HCT116 (cell line): ENCODE results near the gene ATXN2. TPM values are rescaled to one million over a fixed set of nuclear protein-coding genes. Genes with fewer than 3 reads are reported as not detected.
A peak's percentile ranks its signal among the peaks of the same experiment; 100 is the strongest.

Source experiments
- ATAC-seq: fragments of 200-7000 bp; cut with Tn5 transposase; 2 replicates; pipeline ENCODE4 v1.9.1; 2020; ENCODE audit warnings: mild to moderate bottlenecking, moderate library complexity
- BruUV-seq: library from RNA; stranded (reverse); fragments of 400-500 nt; replicated peaks from 2 replicates; lab custom pipeline; 2021; lab: Mats Ljungman, UMichigan
- CTCF ChIA-PET: fragments of 300-600 bp; sonication (Branson Sonifier 250); formaldehyde crosslinking; loops from one replicate; lab custom pipeline; 2021; ENCODE audit warnings: antibody characterized with exemption; lab: Charles Lee
- POLR2A ChIA-PET: fragments of 300-600, 350-600 bp; sonication (Branson Sonifier 250); formaldehyde crosslinking; loops from one replicate; lab custom pipeline; 2021; ENCODE audit warnings: antibody characterized with exemption; lab: Charles Lee
- RAD21 ChIA-PET, 2 experiments: fragments of 300-600 bp; sonication (Branson Sonifier 250); formaldehyde crosslinking; loops; one replicate each; lab custom pipeline; 2023; ENCODE audit warnings: low total read pairs in 2 of 2; ENCODE audit not compliant: uncharacterized antibody in 2 of 2, unreplicated experiment in 2 of 2, low non-redundant PET in 1 of 2; lab: Charles Lee
- DNase-seq: peaks from one replicate; pipeline ENCODE4 v3.0.0-alpha.2; 2010; ENCODE audit warnings: low read depth, low spot score
- H2AFZ ChIP-seq: fragments of 200-600 bp; shearing (Covaris generic), sonication (generic); 2 replicates; pipeline ENCODE4 v1.6.1; 2017; ENCODE audit warnings: low read depth, mixed run types, mixed read lengths, antibody characterized with exemption, low read length; ENCODE audit not compliant: poor library complexity, severe bottlenecking
- H3K27ac ChIP-seq: 2 replicates; pipeline ENCODE4 v1.5.1; 2012; ENCODE audit warnings: low read depth, low read length
- H3K27me3 ChIP-seq: fragments of 200-600 bp; sonication (generic); 2 replicates; pipeline ENCODE4 v1.6.1; 2016; ENCODE audit warnings: mixed run types, low read length, mixed read lengths; ENCODE audit not compliant: insufficient read depth
- H3K36me3 ChIP-seq, 2 experiments: fragments of 200-500 bp in 1 of 2; fragments of 200-600 bp in 1 of 2; sonication (Bioruptor generic) in 1 of 2; sonication (generic) in 1 of 2; 2 replicates each; pipeline versions ENCODE4 v1.5.1 to v1.6.1; 2014 to 2016; ENCODE audit warnings: low read length in 2 of 2, inconsistent platforms in 1 of 2, mixed read lengths in 1 of 2, mixed run types in 1 of 2; ENCODE audit not compliant: insufficient read depth in 2 of 2, control insufficient read depth in 1 of 2
- H3K4me1 ChIP-seq, 2 experiments: fragments of 200-600 bp in 1 of 2; sonication (generic) in 1 of 2; 2 replicates each; pipeline versions ENCODE4 v1.5.1 to v1.6.1; 2012 to 2017; ENCODE audit warnings: low read length in 2 of 2, inconsistent platforms in 1 of 2, mild to moderate bottlenecking in 1 of 2, mixed read lengths in 1 of 2, mixed run types in 1 of 2, moderate library complexity in 1 of 2; ENCODE audit not compliant: insufficient read depth in 2 of 2, control insufficient read depth in 1 of 2
- H3K4me2 ChIP-seq: fragments of 200-600 bp; sonication (generic); 2 replicates; pipeline ENCODE4 v1.6.1; 2017; ENCODE audit warnings: mixed run types, low read length, mixed read lengths
- H3K4me3 ChIP-seq, 2 experiments: fragments of 200-600 bp in 1 of 2; sonication (generic) in 1 of 2; replicated peaks in 1 of 2; 2 replicates each; pipeline ENCODE4 v1.5.1; 2011 to 2016; ENCODE audit warnings: low read length in 2 of 2, control low read depth in 1 of 2, low read depth in 1 of 2, mild to moderate bottlenecking in 1 of 2, mixed read lengths in 1 of 2, mixed run types in 1 of 2
- H3K79me2 ChIP-seq: fragments of 200-600 bp; sonication (generic); 2 replicates; pipeline ENCODE4 v1.6.1; 2017; ENCODE audit warnings: mild to moderate bottlenecking, mixed run types, low read length, moderate library complexity, mixed read lengths; ENCODE audit not compliant: insufficient read depth
- H3K9ac ChIP-seq: fragments of 200-600 bp; sonication (generic); 2 replicates; pipeline ENCODE4 v1.6.1; 2016; ENCODE audit warnings: low read length, mixed read lengths
- H3K9me2 ChIP-seq: fragments of 200-600 bp; sonication (generic), shearing (Covaris generic); 2 replicates; pipeline ENCODE4 v1.6.1; 2017; ENCODE audit warnings: mixed run types, mild to moderate bottlenecking, moderate library complexity; ENCODE audit not compliant: insufficient read depth
- H3K9me3 ChIP-seq, 2 experiments: fragments of 200-500 bp in 1 of 2; fragments of 200-600 bp in 1 of 2; sonication (Bioruptor generic) in 1 of 2; sonication (generic) in 1 of 2; 2 replicates each; pipeline ENCODE4 v1.6.1; 2014 to 2017; ENCODE audit warnings: low read length in 2 of 2, mixed read lengths in 2 of 2, inconsistent platforms in 1 of 2, low read depth in 1 of 2, mild to moderate bottlenecking in 1 of 2, mixed run types in 1 of 2, moderate library complexity in 1 of 2; ENCODE audit not compliant: control insufficient read depth in 1 of 2, insufficient read depth in 1 of 2
- H4K20me1 ChIP-seq: fragments of 200-600 bp; sonication (generic), shearing (Covaris generic); 2 replicates; pipeline ENCODE4 v1.6.1; 2017; ENCODE audit warnings: mixed run types, mild to moderate bottlenecking, moderate library complexity; ENCODE audit not compliant: insufficient read depth
- CBX3 ChIP-seq: IDR thresholded peaks from 2 replicates; pipeline ENCODE4 v1.6.1; 2012; ENCODE audit warnings: low read depth
- CEBPB ChIP-seq: IDR thresholded peaks from 2 replicates; pipeline ENCODE4 v1.6.1; 2012; ENCODE audit warnings: low read depth
- ELF1 ChIP-seq: IDR thresholded peaks from 2 replicates; pipeline ENCODE4 v1.6.1; 2012; ENCODE audit warnings: low read depth, borderline replicate concordance
- EZH2phosphoT487 ChIP-seq: fragments of 200-600 bp; IDR thresholded peaks from 2 replicates; pipeline ENCODE4 v1.6.1; 2018; ENCODE audit warnings: antibody characterized with exemption, borderline replicate concordance
- FOSL1 ChIP-seq: IDR thresholded peaks from 2 replicates; pipeline ENCODE4 v1.6.1; 2012; ENCODE audit warnings: low read depth
- POLR2AphosphoS5 ChIP-seq: IDR thresholded peaks from 2 replicates; pipeline ENCODE4 v1.6.1; 2011; ENCODE audit warnings: mild to moderate bottlenecking, low read depth, low read length, moderate library complexity
- SIN3A ChIP-seq: IDR thresholded peaks from 2 replicates; pipeline ENCODE4 v1.6.1; 2012; ENCODE audit warnings: low read depth
- ZNF274 ChIP-seq: fragments of 200-500 bp; sonication (Bioruptor generic); IDR thresholded peaks from 2 replicates; pipeline ENCODE4 v1.6.1; 2014; ENCODE audit warnings: mild to moderate bottlenecking, low read depth, low read length, inconsistent platforms
- intact Hi-C: fragments of 100-400 bp; cut with micrococcal nuclease; formaldehyde crosslinking; loops from 2 replicates; pipeline ENCODE4 v1.10.0; 2022
- total RNA-seq: library from RNA; stranded (reverse); gene quantifications from one replicate; pipeline ENCODE4 v1.2.1, GENCODE V29; 2021; ENCODE audit not compliant: unreplicated experiment
- TF ChIP-seq, protein P1 (sequence below): IDR thresholded peaks from 2 replicates; pipeline ENCODE4 v1.6.1; 2012; ENCODE audit warnings: low read depth
- TF ChIP-seq, protein P2 (sequence below): IDR thresholded peaks from 2 replicates; pipeline ENCODE4 v1.6.1; 2012

Gene ATXN2
- total RNA-seq, 1 experiment from 2014 or later: 72.7 TPM

DNA sequence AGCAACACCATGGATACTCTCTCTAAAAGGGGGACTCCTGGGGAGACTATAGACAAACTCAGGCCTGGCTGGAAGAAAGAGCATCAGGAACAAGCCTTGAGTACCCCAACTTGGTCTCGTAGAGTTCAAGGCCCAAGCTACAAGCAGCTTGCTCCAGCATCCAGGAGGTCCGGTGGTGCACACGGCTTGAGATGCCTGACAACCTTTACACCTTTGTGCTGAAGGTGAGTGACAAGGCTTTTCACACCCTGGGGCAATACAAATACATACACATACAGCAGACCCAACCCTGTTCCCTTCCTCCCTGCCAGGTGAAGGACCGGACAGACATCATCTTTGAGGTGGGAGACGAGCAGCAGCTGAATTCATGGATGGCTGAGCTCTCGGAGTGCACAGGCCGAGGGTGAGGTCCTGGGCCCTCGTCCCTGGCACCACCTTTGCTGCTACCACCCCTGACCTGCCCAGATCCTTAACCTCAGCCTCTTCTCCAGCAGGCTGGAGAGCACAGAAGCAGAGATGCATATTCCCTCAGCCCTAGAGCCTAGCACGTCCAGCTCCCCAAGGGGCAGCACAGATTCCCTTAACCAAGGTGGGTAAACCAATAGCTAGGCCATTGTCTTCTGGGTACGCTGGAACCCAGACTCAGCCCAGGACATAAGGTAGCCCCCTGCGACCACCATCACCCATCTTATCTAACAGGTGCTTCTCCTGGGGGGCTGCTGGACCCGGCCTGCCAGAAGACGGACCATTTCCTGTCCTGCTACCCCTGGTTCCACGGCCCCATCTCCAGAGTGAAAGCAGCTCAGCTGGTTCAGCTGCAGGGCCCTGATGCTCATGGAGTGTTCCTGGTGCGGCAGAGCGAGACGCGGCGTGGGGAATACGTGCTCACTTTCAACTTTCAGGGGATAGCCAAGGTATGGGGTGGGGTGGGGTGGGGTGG lies 152.2 kb downstream of the ATXN2 start (continued):
- TF ChIP-seq, protein P1, sequence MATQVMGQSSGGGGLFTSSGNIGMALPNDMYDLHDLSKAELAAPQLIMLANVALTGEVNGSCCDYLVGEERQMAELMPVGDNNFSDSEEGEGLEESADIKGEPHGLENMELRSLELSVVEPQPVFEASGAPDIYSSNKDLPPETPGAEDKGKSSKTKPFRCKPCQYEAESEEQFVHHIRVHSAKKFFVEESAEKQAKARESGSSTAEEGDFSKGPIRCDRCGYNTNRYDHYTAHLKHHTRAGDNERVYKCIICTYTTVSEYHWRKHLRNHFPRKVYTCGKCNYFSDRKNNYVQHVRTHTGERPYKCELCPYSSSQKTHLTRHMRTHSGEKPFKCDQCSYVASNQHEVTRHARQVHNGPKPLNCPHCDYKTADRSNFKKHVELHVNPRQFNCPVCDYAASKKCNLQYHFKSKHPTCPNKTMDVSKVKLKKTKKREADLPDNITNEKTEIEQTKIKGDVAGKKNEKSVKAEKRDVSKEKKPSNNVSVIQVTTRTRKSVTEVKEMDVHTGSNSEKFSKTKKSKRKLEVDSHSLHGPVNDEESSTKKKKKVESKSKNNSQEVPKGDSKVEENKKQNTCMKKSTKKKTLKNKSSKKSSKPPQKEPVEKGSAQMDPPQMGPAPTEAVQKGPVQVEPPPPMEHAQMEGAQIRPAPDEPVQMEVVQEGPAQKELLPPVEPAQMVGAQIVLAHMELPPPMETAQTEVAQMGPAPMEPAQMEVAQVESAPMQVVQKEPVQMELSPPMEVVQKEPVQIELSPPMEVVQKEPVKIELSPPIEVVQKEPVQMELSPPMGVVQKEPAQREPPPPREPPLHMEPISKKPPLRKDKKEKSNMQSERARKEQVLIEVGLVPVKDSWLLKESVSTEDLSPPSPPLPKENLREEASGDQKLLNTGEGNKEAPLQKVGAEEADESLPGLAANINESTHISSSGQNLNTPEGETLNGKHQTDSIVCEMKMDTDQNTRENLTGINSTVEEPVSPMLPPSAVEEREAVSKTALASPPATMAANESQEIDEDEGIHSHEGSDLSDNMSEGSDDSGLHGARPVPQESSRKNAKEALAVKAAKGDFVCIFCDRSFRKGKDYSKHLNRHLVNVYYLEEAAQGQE: no peak
- TF ChIP-seq, protein P2, sequence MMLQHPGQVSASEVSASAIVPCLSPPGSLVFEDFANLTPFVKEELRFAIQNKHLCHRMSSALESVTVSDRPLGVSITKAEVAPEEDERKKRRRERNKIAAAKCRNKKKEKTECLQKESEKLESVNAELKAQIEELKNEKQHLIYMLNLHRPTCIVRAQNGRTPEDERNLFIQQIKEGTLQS: no peak
- TF ChIP-seq FOSL1: no peak

DNA sequence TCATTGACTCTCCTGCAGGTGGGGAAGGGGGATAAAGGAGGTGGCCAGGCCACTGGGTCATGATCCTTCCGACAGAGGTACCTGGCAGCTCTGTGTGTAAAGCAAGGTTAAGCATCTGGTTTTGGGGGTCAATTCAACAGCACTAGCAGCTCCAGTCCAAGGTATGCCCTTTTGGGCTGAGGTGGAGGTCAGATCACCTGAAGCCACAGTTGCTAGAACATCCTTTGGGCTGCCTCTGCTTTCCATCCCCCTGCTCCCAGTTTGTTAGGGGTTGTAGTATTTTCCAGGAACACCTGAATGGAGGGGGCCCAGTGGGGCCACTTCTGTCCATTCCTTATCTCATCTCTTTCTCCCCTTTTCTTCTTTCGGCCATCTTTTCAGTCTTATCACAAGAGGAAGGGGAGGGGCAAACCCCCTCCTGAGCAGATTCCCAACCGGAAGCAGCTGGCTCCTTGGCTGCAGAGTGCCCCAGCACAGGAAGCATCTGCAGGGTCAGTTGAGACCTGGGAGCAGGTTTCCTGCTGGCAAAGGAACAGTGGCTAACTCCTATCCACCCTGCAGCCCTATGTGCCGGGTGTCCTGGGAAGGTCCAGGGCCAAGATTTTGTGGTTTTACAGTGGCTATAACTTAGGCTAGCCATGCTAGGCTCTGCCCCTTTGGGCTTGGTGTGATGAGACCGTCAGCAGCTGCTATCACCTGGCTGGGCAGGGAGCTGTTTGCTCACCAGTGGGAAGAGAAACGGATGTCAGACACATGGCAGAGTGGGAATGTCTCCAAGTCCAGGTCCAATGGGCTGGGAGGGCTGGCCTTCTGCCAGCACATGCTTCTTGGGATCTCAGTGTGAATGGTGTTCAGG lies 153.2 kb downstream of the ATXN2 start:
- no peaks in the 10 kb centered on the region for H4K20me1 ChIP-seq
- no peak overlapping the region for H3K27ac ChIP-seq
- DNase-seq: no peak
- TF ChIP-seq, protein P2: no peak
- TF ChIP-seq EZH2phosphoT487 (no peak), ZNF274 (no peak), ELF1 (no peak), CBX3 (no peak), SIN3A (no peak), POLR2AphosphoS5 (peak; percentile 9; the same call in 1 of the 2 replicates), CEBPB (no peak)
- no peak overlapping the region for H3K4me3 ChIP-seq
- H3K9me2 ChIP-seq: no peaks in the 10 kb centered on the region
- ChIA-PET RAD21 (no interaction called here), CTCF (no interaction called here), POLR2A (no interaction called here)
- no peaks in the 10 kb centered on the region for H3K79me2 ChIP-seq
- H2AFZ ChIP-seq: no peak overlapping the region
- H3K4me2 ChIP-seq: no peak overlapping the region
- peaks cover 27 to 35% of the 10 kb centered on the region in 2 experiments; a peak in 3 of 4 replicates for H3K36me3 ChIP-seq
- peaks cover 0 to 5% of the 10 kb centered on the region in 2 experiments; a peak in 1 of 4 replicates for H3K4me1 ChIP-seq
- no peak for ATAC-seq
- H3K9me3 ChIP-seq: no peaks in the 10 kb centered on the region
- no TSS peak for BruUV-seq
- intact Hi-C loops: no loop called here
- H3K27me3 ChIP-seq: no peaks in the 10 kb centered on the region
- no peak overlapping the region for H3K9ac ChIP-seq
